Adipocyte (in vitro differentiated cells): Measurements from ENCODE around the gene EPPIN.

ENCODE experiments used
- DNase-seq: peaks from one replicate; pipeline ENCODE4 v3.0.0-alpha.2; 2015; ENCODE audit warnings: low read depth
- H3K27me3 ChIP-seq: replicated peaks from 2 replicates; pipeline ENCODE4 v1.7.0; 2013; ENCODE audit warnings: mild to moderate bottlenecking, low read length, moderate library complexity; ENCODE audit not compliant: control insufficient read depth, insufficient read depth
- H3K36me3 ChIP-seq: 2 replicates; pipeline ENCODE4 v1.7.0; 2013; ENCODE audit warnings: low read length, mild to moderate bottlenecking, moderate library complexity; ENCODE audit not compliant: control insufficient read depth, insufficient read depth, severe bottlenecking
- H3K4me1 ChIP-seq: 2 replicates; pipeline ENCODE4 v1.7.0; 2013; ENCODE audit warnings: mild to moderate bottlenecking, low read length, moderate library complexity; ENCODE audit not compliant: control insufficient read depth, insufficient read depth
- H3K4me3 ChIP-seq: 2 replicates; pipeline ENCODE4 v1.7.0; 2013; ENCODE audit warnings: mild to moderate bottlenecking, low read length, moderate library complexity
- H3K9ac ChIP-seq: 2 replicates; pipeline ENCODE4 v1.7.0; 2013; ENCODE audit warnings: mild to moderate bottlenecking, low read length, moderate library complexity
- H3K9me3 ChIP-seq: 2 replicates; pipeline ENCODE4 v1.7.0; 2013; ENCODE audit warnings: mild to moderate bottlenecking, low read length, moderate library complexity; ENCODE audit not compliant: control insufficient read depth

The EPPIN gene

GRCh38 chr20:45538209-45538799, 8.9 kb downstream of the EPPIN start:
- no peaks in the 10 kb centered on the region for H3K36me3 ChIP-seq
- H3K4me1 ChIP-seq, result no peaks in the 10 kb centered on the region
- DNase-seq, result peak; percentile 1
- no peak overlapping the region for H3K4me3 ChIP-seq
- no peak overlapping the region for H3K9ac ChIP-seq
- no peaks in the 10 kb centered on the region for H3K9me3 ChIP-seq
- peaks cover 84% of the 10 kb centered on the region for H3K27me3 ChIP-seq

GRCh38 chr20:45527294-45527693, 19.9 kb downstream of the EPPIN start:
- no peaks in the 10 kb centered on the region for H3K9me3 ChIP-seq
- no peak overlapping the region for H3K4me3 ChIP-seq
- H3K4me1 ChIP-seq, result no peaks in the 10 kb centered on the region
- no peak for DNase-seq
- no peaks in the 10 kb centered on the region for H3K36me3 ChIP-seq
- H3K27me3 ChIP-seq, result peaks cover 41% of the 10 kb centered on the region
- no peak overlapping the region for H3K9ac ChIP-seq

- H3K9ac ChIP-seq, result no peak overlapping the region
- no peaks in the 10 kb centered on the region for H3K4me1 ChIP-seq
- H3K9me3 ChIP-seq, result peaks cover 5% of the 10 kb centered on the region
- peaks cover 31% of the 10 kb centered on the region for H3K27me3 ChIP-seq
- no peak for DNase-seq
- H3K36me3 ChIP-seq, result no peaks in the 10 kb centered on the region
- no peak overlapping the region for H3K4me3 ChIP-seq
Observed at GRCh38 chr20:45523821-45524220, 23.4 kb downstream of the EPPIN start.

GRCh38 chr20:45518282-45518681, 28.9 kb downstream of the EPPIN start:
- H3K27me3 ChIP-seq, result peaks cover 33% of the 10 kb centered on the region

GRCh38 chr20:45515147-45515913, 31.9 kb downstream of the EPPIN start, which contains the start of gene SPINT3:
Gene SPINT3 (minus strand): TSS chr20:45515622. CDS start chr20:45515608, 14 bp downstream.
- Histone ChIP-seq H3K9me3 (peaks cover 3% of the 10 kb centered on the region), H3K27me3 (peaks cover 30% of the 10 kb centered on the region), H3K4me3 (no peak within 1 kb of the TSS), H3K4me1 (peaks cover 16% of the 10 kb centered on the region), H3K9ac (no peak within 1 kb of the TSS), H3K36me3 (no peaks in the 10 kb centered on the region)
- no peak for DNase-seq

More at GRCh38 chr20:45518282-45518681, 28.9 kb downstream of the EPPIN start:
- Histone ChIP-seq H3K9ac (no peak overlapping the region), H3K36me3 (no peaks in the 10 kb centered on the region), H3K4me1 (peaks cover 11% of the 10 kb centered on the region), H3K4me3 (no peak overlapping the region), H3K9me3 (peaks cover 5% of the 10 kb centered on the region)
- DNase-seq, result no peak

GRCh38 chr20:45510242-45510862, 36.8 kb downstream of the EPPIN start:
- no peaks in the 10 kb centered on the region for H3K36me3 ChIP-seq

GRCh38 chr20:45509091-45509490, 38.1 kb downstream of the EPPIN start:
- Histone ChIP-seq H3K4me1 (peaks cover 16% of the 10 kb centered on the region), H3K9ac (no peak overlapping the region), H3K36me3 (no peaks in the 10 kb centered on the region), H3K9me3 (no peaks in the 10 kb centered on the region), H3K4me3 (no peak overlapping the region), H3K27me3 (peaks cover 21% of the 10 kb centered on the region)
- DNase-seq, result no peak

More at GRCh38 chr20:45510242-45510862, 36.8 kb downstream of the EPPIN start:
- peaks cover 23% of the 10 kb centered on the region for H3K27me3 ChIP-seq
- no peaks in the 10 kb centered on the region for H3K9me3 ChIP-seq
- no peak overlapping the region for H3K4me3 ChIP-seq
- no peak for DNase-seq
- no peak overlapping the region for H3K9ac ChIP-seq
- peaks cover 16% of the 10 kb centered on the region for H3K4me1 ChIP-seq

GRCh38 chr20:45508068-45508886, 38.9 kb downstream of the EPPIN start:
- DNase-seq, result no peak
- Histone ChIP-seq H3K36me3 (no peaks in the 10 kb centered on the region), H3K9ac (no peak overlapping the region), H3K27me3 (peaks cover 18% of the 10 kb centered on the region), H3K4me1 (peaks cover 16% of the 10 kb centered on the region), H3K4me3 (no peak overlapping the region), H3K9me3 (no peaks in the 10 kb centered on the region)

- DNase-seq, result no peak
- Histone ChIP-seq H3K36me3 (no peaks in the 10 kb centered on the region), H3K4me1 (peaks cover 16% of the 10 kb centered on the region), H3K9me3 (no peaks in the 10 kb centered on the region), H3K9ac (no peak overlapping the region), H3K4me3 (no peak overlapping the region), H3K27me3 (peaks cover 18% of the 10 kb centered on the region)
Observed at GRCh38 chr20:45507011-45507820, 40.0 kb downstream of the EPPIN start.

- Histone ChIP-seq H3K9ac (no peak overlapping the region), H3K27me3 (peaks cover 18% of the 10 kb centered on the region), H3K36me3 (no peaks in the 10 kb centered on the region), H3K4me1 (peaks cover 16% of the 10 kb centered on the region), H3K9me3 (no peaks in the 10 kb centered on the region), H3K4me3 (no peak overlapping the region)
- DNase-seq, result no peak
Observed at GRCh38 chr20:45506398-45506797, 40.8 kb downstream of the EPPIN start.
